Amniotic stem cell (primary cell): Measurements from ENCODE around the gene ADAM33.

ENCODE experiments used
- DNase-seq: peaks from one replicate; lab custom pipeline; 2025; lab: John Stamatoyannopoulos, UW

The ADAM33 gene

GRCh38 chr20:3686867-3687321 is 5.1 kb upstream of the ADAM33 start:
- DNase-seq: peak; percentile 69

- DNase-seq: no peak
Observed at GRCh38 chr20:3686421-3686820, 4.6 kb upstream of the ADAM33 start.

- DNase-seq: no peak
Observed at GRCh38 chr20:3685341-3685740, 3.5 kb upstream of the ADAM33 start.

- DNase-seq: no peak
Observed at GRCh38 chr20:3681352-3681930, 369 bp downstream of the ADAM33 start.

- no peak for DNase-seq
Observed at GRCh38 chr20:3680701-3681351, 984 bp downstream of the ADAM33 start.

- DNase-seq: peak; percentile 62
Observed at GRCh38 chr20:3679749-3680700, 1.8 kb downstream of the ADAM33 start.

- DNase-seq: no peak
Observed at GRCh38 chr20:3678856-3679720, 2.7 kb downstream of the ADAM33 start.

- DNase-seq: no peak
Observed at GRCh38 chr20:3678198-3678597, 3.6 kb downstream of the ADAM33 start.

GRCh38 chr20:3677733-3678132 is 4.1 kb downstream of the ADAM33 start:
- no peak for DNase-seq

GRCh38 chr20:3674995-3675900 is 6.6 kb downstream of the ADAM33 start:
- DNase-seq: no peak

- DNase-seq: no peak
Observed at GRCh38 chr20:3674447-3674846, 7.4 kb downstream of the ADAM33 start.

- DNase-seq: no peak
Observed at GRCh38 chr20:3673221-3674070, 8.4 kb downstream of the ADAM33 start.

GRCh38 chr20:3672547-3673171 is 9.2 kb downstream of the ADAM33 start:
- no peak for DNase-seq

- no peak for DNase-seq
Observed at GRCh38 chr20:3671986-3672546, 9.7 kb downstream of the ADAM33 start.

GRCh38 chr20:3670945-3671344 is 10.9 kb downstream of the ADAM33 start:
- DNase-seq: no peak

GRCh38 chr20:3670511-3670910 is 11.3 kb downstream of the ADAM33 start:
- DNase-seq: no peak

GRCh38 chr20:3669710-3670367 is 12.0 kb downstream of the ADAM33 start:
- DNase-seq: no peak

- no peak for DNase-seq
Observed at GRCh38 chr20:3667434-3668037, 14.3 kb downstream of the ADAM33 start.
